Suprapubic skin (tissue), 4 donors: ENCODE measurements around the gene ABCB6. TPM values are rescaled to one million over a fixed set of nuclear protein-coding genes. Genes with fewer than 3 reads are reported as not detected.

Experiments
- DNase-seq, 2 donors: peaks; one replicate each; pipeline ENCODE4 v3.0.0-alpha.2; 2019; ENCODE audit warnings: low spot score in 2 of 2
- H3K27ac ChIP-seq: fragments of 200-600 bp; sonication (generic); one replicate; pipeline ENCODE4 v1.5.1; 2019
- H3K27me3 ChIP-seq: fragments of 200-600 bp; sonication (generic); one replicate; pipeline ENCODE4 v1.5.1; 2019
- H3K36me3 ChIP-seq: fragments of 200-600 bp; sonication (generic); one replicate; pipeline ENCODE4 v1.5.1; 2019
- H3K4me1 ChIP-seq: fragments of 200-600 bp; sonication (generic); one replicate; pipeline ENCODE4 v1.5.1; 2019
- H3K4me3 ChIP-seq: fragments of 200-600 bp; sonication (generic); one replicate; pipeline ENCODE4 v1.5.1; 2019; ENCODE audit warnings: mild to moderate bottlenecking
- H3K9me3 ChIP-seq: fragments of 200-600 bp; sonication (generic); one replicate; pipeline ENCODE4 v1.5.1; 2019
- EP300 ChIP-seq: sonication (generic); formaldehyde crosslinking; IDR thresholded peaks from one replicate; pipeline ENCODE4 v1.6.1; 2017; ENCODE audit warnings: antibody characterized with exemption
- POLR2A ChIP-seq, 2 donors: fragments of 450-650 bp; IDR thresholded peaks; one replicate each; pipeline ENCODE4 v1.6.1; 2017; ENCODE audit warnings: antibody characterized with exemption in 2 of 2, mild to moderate bottlenecking in 2 of 2, moderate library complexity in 2 of 2
- POLR2AphosphoS5 ChIP-seq, 3 donors: sonication (generic); formaldehyde crosslinking; IDR thresholded peaks; one replicate each; pipeline ENCODE4 v1.6.1; 2017; ENCODE audit warnings: antibody characterized with exemption in 3 of 3
- WGBS: methylation state at CpG from one replicate; pipeline ENCODE4 v1.1.5; 2018; 5-methylcytosine and 5-hydroxymethylcytosine counted together
- total RNA-seq, 4 donors: library from RNA; depleted of rRNA; stranded (reverse); fragments of >200 nt; gene quantifications; one replicate each; pipeline ENCODE4 v1.1.0, GENCODE V29; 2016
- TF ChIP-seq, protein P1 (sequence below), 2 donors: fragments of 200-600 bp in 1 of 2; fragments of 450-650 bp in 1 of 2; sonication (generic) in 1 of 2; IDR thresholded peaks; one replicate each; pipeline ENCODE4 v1.5.1; 2016 to 2019; ENCODE audit warnings: antibody characterized with exemption in 2 of 2, mild to moderate bottlenecking in 1 of 2, moderate library complexity in 1 of 2

Gene ABCB6
- total RNA-seq, 4 donors from 2014 or later: 16.3 to 24.0 (median 20.7) TPM

DNA sequence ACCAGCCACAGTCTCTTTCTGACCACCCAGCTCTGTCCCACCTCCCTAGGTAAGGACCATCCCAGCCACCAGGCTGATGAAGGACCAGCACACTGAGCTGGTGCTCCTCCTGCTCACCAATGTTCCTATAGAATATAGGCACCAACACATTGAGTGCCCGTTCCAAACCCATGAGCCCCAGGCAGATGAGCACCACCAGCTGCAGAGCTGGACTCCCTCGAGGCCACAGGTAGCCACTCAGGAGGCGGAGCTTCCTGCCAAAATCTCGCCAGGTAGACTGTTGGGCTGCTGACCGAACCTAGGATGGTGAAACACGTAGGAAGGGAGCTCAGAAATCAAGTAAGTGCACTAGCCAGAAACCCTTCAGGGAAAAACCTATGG lies 2.2 kb downstream of the ABCB6 start:
- peaks cover 35% of the 10 kb centered on the region for H3K4me1 ChIP-seq
- H3K27me3 ChIP-seq: no peaks in the 10 kb centered on the region
- WGBS: 100% methylated on average over 4 of the region's 6 CpGs
- no peak overlapping the region for H3K27ac ChIP-seq
- no peak for DNase-seq
- TF ChIP-seq POLR2A (IDR thresholded peaks at IDR 0.05): no peak
- no peak for TF ChIP-seq POLR2AphosphoS5 (IDR thresholded peaks at IDR 0.05)
- TF ChIP-seq, protein P1, sequence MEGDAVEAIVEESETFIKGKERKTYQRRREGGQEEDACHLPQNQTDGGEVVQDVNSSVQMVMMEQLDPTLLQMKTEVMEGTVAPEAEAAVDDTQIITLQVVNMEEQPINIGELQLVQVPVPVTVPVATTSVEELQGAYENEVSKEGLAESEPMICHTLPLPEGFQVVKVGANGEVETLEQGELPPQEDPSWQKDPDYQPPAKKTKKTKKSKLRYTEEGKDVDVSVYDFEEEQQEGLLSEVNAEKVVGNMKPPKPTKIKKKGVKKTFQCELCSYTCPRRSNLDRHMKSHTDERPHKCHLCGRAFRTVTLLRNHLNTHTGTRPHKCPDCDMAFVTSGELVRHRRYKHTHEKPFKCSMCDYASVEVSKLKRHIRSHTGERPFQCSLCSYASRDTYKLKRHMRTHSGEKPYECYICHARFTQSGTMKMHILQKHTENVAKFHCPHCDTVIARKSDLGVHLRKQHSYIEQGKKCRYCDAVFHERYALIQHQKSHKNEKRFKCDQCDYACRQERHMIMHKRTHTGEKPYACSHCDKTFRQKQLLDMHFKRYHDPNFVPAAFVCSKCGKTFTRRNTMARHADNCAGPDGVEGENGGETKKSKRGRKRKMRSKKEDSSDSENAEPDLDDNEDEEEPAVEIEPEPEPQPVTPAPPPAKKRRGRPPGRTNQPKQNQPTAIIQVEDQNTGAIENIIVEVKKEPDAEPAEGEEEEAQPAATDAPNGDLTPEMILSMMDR (IDR thresholded peaks at IDR 0.05): no peak
- TF ChIP-seq EP300: no peak
- H3K4me3 ChIP-seq: no peak overlapping the region
- peaks cover 60% of the 10 kb centered on the region for H3K36me3 ChIP-seq
- H3K9me3 ChIP-seq: no peaks in the 10 kb centered on the region

DNA sequence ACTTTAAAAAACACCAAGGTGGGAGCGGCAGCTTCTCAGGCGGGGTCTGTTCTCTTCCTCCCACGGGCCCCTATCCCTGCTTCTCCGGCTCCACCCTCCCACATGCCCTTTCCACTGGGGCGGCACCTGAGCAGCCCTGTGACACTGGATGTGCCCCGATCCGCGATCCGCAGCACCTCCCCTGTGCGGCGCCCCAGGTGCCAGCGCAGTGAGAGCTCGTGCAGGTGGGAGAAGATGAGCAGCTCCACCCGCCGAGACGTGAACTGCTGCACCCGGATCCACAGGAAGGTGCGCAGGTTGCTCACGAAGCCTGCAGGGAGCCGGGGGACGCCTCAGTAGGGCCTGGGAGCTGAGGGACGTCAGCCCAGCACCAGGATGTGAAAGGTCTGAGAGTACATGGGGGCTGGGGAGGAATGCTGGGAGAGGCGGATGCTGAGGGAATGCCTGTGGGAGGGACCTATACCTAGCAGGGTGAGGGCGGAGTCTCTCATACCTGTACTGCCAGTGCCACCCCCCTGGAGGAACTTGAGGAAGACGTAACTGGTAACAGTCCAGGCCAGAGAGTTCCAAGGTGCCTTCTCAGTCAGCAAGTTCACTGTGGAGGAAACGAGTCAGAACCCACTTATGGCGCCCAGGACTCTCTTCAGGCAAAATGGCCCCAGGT lies 2.8 kb downstream of the ABCB6 start:
- Histone ChIP-seq H3K4me3 (no peak overlapping the region), H3K4me1 (peaks cover 35% of the 10 kb centered on the region), H3K9me3 (no peaks in the 10 kb centered on the region), H3K27me3 (no peaks in the 10 kb centered on the region), H3K36me3 (peaks cover 57% of the 10 kb centered on the region), H3K27ac (no peak overlapping the region)
- WGBS: 78% methylated on average over 18 of the region's 27 CpGs
- DNase-seq: no peak
- TF ChIP-seq POLR2A (IDR thresholded peaks at IDR 0.05): no peak
- TF ChIP-seq POLR2AphosphoS5 (IDR thresholded peaks at IDR 0.05): no peak
- TF ChIP-seq, protein P1 (IDR thresholded peaks at IDR 0.05): no peak
- no peak for TF ChIP-seq EP300

DNA sequence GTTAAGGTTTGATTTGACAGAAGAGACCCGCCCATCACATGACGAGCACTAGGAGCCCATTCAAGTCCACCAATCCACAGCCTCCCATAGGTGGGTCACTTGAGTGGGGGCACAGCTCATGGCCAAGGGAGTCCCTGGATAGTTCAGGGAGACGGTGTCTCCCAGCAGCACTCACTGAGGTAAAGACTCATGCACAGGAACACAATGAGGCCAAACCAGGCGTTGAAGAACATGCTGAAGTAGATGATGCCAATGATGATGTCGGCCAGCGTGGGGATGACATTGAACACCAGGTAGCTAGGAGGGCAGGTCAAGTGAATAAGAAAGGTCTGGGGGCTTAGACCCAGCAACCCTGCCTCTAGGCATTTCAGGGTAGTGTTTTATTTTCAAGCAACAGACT lies 4.0 kb downstream of the ABCB6 start:
- Histone ChIP-seq H3K36me3 (peaks cover 58% of the 10 kb centered on the region), H3K4me1 (peaks cover 33% of the 10 kb centered on the region), H3K27ac (no peak overlapping the region), H3K9me3 (no peaks in the 10 kb centered on the region), H3K4me3 (no peak overlapping the region), H3K27me3 (no peaks in the 10 kb centered on the region)
- WGBS: 93% methylated on average over 6 of the region's 6 CpGs
- TF ChIP-seq, protein P1 (IDR thresholded peaks at IDR 0.05): no peak
- TF ChIP-seq POLR2AphosphoS5 (IDR thresholded peaks at IDR 0.05): no peak
- no peak for TF ChIP-seq POLR2A (IDR thresholded peaks at IDR 0.05)
- no peak for TF ChIP-seq EP300
- no peak for DNase-seq

DNA sequence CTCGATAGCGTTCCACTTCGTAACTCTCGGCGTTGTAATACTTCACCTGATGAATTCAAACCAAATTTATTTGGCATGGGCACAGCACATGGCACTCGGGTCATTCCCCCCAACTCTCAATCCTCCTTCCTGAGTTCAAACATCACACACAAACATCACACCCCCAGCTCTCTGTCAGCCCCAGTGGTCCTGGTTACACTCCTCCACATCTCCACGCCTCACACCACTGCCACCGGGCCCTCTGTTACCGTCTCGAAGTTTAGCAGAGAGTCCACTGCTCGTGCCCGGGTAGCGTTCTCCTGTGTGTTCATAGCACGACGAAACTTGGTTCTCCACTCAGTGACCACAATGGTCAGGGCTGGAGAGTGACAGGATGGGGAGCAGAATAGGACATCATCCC lies 4.6 kb downstream of the ABCB6 start:
- 97% methylated on average over 15 of the region's 15 CpGs for WGBS
- no peak for TF ChIP-seq POLR2A (IDR thresholded peaks at IDR 0.05)
- TF ChIP-seq, protein P1 (IDR thresholded peaks at IDR 0.05): no peak
- no peak for TF ChIP-seq POLR2AphosphoS5 (IDR thresholded peaks at IDR 0.05)
- TF ChIP-seq EP300: no peak
- H3K27me3 ChIP-seq: no peaks in the 10 kb centered on the region
- H3K4me3 ChIP-seq: no peak overlapping the region
- peaks cover 27% of the 10 kb centered on the region for H3K4me1 ChIP-seq
- H3K27ac ChIP-seq: no peak overlapping the region
- H3K36me3 ChIP-seq: peaks cover 65% of the 10 kb centered on the region
- no peak for DNase-seq
- H3K9me3 ChIP-seq: no peaks in the 10 kb centered on the region

DNA sequence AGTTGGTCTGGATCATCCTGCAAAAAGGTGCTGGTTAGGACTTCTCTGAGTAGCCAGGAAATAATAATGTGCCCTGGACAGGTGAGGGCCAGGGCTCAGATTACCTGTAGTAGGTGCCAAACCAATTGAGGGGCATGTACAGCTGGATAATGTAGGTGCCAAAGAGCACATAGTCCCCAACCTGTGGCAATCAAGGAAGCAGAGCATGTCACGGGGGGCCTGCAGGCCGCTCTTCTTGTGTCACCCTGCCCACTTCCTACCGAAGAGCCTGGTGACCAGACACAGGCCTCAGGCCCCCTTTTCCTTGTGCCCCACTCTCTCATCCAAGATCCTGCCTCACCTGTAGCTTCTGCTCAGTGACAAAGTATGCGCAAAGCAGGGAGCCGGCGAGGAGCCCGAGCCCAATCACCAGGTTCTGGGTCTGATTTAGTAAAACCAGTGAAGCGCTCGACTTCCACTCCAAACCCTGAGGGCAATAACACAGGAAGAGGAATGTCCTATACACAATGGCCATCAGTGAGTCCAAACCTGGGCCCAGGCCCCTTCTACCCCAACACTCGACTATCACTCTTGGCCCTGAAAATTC lies 5.2 kb downstream of the ABCB6 start:
- Histone ChIP-seq H3K36me3 (peaks cover 70% of the 10 kb centered on the region), H3K27ac (no peak overlapping the region)

More for the DNA sequence above, 5.2 kb downstream of the ABCB6 start:
- no peak for DNase-seq
- Histone ChIP-seq H3K9me3 (no peaks in the 10 kb centered on the region), H3K27me3 (no peaks in the 10 kb centered on the region), H3K4me3 (no peak overlapping the region), H3K4me1 (peaks cover 23% of the 10 kb centered on the region)
- TF ChIP-seq POLR2A (IDR thresholded peaks at IDR 0.05) (no peak), EP300 (no peak), POLR2AphosphoS5 (IDR thresholded peaks at IDR 0.05) (no peak)
- TF ChIP-seq, protein P1 (IDR thresholded peaks at IDR 0.05): no peak
- 95% methylated on average over 10 of the region's 10 CpGs for whole genome bisulfite sequencing
